K562 (cell line): ENCODE measurements around the gene FGFR4. TPM values are rescaled to one million over a fixed set of nuclear protein-coding genes. Genes with fewer than 3 reads are reported as not detected.
A peak's percentile ranks its signal among the peaks of the same experiment; 100 is the strongest.

Experiments used
- ATAC-seq: fragments of 200-7000 bp; cut with Tn5 transposase; 3 replicates; pipeline ENCODE4 v1.9.1; 2020; ENCODE audit warnings: moderate library complexity
- BruUV-seq: library from RNA; stranded (reverse); fragments of 400-500 nt; replicated peaks from 2 replicates; lab custom pipeline; 2021; lab: Mats Ljungman, UMichigan
- CTCF ChIA-PET: fragments of 300-600 bp; formaldehyde crosslinking; extraction: SDS; loops from one replicate; lab custom pipeline; 2021; ENCODE audit warnings: low intra/inter-chr PET ratio; lab: Yijun Ruan, JAX
- POLR2A ChIA-PET: fragments of 300-600, 350-650 bp; sonication (Branson Sonifier 250); formaldehyde crosslinking; extraction: SDS; loops from one replicate; lab custom pipeline; 2021; ENCODE audit warnings: antibody characterized with exemption, inconsistent platforms; lab: Yijun Ruan, JAX
- DNase-seq, 4 experiments: peaks; one replicate each; pipeline versions ENCODE4 v3.0.0 to v3.0.0-alpha.2; 2011 to 2018; ENCODE audit warnings: low spot score in 3 of 4, mixed read lengths in 3 of 4; ENCODE audit errors: extremely low read depth in 1 of 4
- FAIRE-seq: peaks from 2 replicates; lab custom pipeline; 2011; peaks lifted over from hg19 to GRCh38; lab: Jason Lieb, UNC
- H2AFZ ChIP-seq: 2 replicates; pipeline ENCODE4 v1.6.0; 2011; ENCODE audit warnings: low read depth, low read length, control low read depth, inconsistent platforms
- H3K27ac ChIP-seq: fragments of 200-600 bp; 3 replicates; pipeline ENCODE4 v1.8.0; 2011; ENCODE audit warnings: low read depth, mild to moderate bottlenecking, control low read depth, inconsistent platforms, low read length, moderate library complexity, mixed read lengths; ENCODE audit errors: extremely low read depth
- H3K27me3 ChIP-seq, 2 experiments: fragments of 300-600 bp in 1 of 2; 2 replicates in 1 of 2; 3 replicates in 1 of 2; pipeline versions ENCODE4 v1.6.0 to v1.8.0; 2011; ENCODE audit warnings: inconsistent platforms in 2 of 2, low read length in 2 of 2, mild to moderate bottlenecking in 1 of 2, mixed read lengths in 1 of 2, moderate library complexity in 1 of 2; ENCODE audit not compliant: control insufficient read depth in 2 of 2, insufficient read depth in 2 of 2
- H3K36me3 ChIP-seq: fragments of 300-600 bp; 3 replicates; pipeline ENCODE4 v1.8.0; 2011; ENCODE audit warnings: mild to moderate bottlenecking, low read length, inconsistent platforms; ENCODE audit not compliant: control insufficient read depth, insufficient read depth
- H3K4me1 ChIP-seq, 2 experiments: fragments of 200-600 bp in 1 of 2; replicated peaks in 1 of 2; 2 replicates in 1 of 2; 3 replicates in 1 of 2; pipeline versions ENCODE4 v1.5.1 to v1.8.0; 2011; ENCODE audit warnings: inconsistent platforms in 2 of 2, low read length in 2 of 2, mild to moderate bottlenecking in 1 of 2, mixed read lengths in 1 of 2, moderate library complexity in 1 of 2; ENCODE audit not compliant: control insufficient read depth in 2 of 2, insufficient read depth in 2 of 2
- H3K4me2 ChIP-seq: 2 replicates; pipeline ENCODE4 v1.6.1; 2011; ENCODE audit warnings: low read length, control low read depth, inconsistent platforms, mixed read lengths; ENCODE audit not compliant: insufficient read depth
- H3K4me3 ChIP-seq: fragments of 200-600 bp; sonication (generic), shearing (Covaris generic); 2 replicates; pipeline ENCODE4 v1.5.1; 2016; ENCODE audit warnings: control low read depth, inconsistent platforms
- H3K79me2 ChIP-seq: fragments of 200-600 bp; 3 replicates; pipeline ENCODE4 v1.8.0; 2011; ENCODE audit warnings: low read length, inconsistent platforms; ENCODE audit not compliant: control insufficient read depth, insufficient read depth
- H3K9ac ChIP-seq, 2 experiments: 2 replicates each; pipeline versions ENCODE4 v1.6.0 to v1.6.1; 2011; ENCODE audit warnings: low read depth in 2 of 2, low read length in 2 of 2, control low read depth in 1 of 2, inconsistent platforms in 1 of 2, mild to moderate bottlenecking in 1 of 2, mixed read lengths in 1 of 2; ENCODE audit not compliant: insufficient read depth in 1 of 2
- H3K9me1 ChIP-seq: one replicate; pipeline ENCODE4 v1.6.0; 2011; ENCODE audit warnings: inconsistent platforms, mild to moderate bottlenecking, low read length, moderate library complexity; ENCODE audit not compliant: control insufficient read depth, insufficient read depth
- H3K9me3 ChIP-seq: replicated peaks from 2 replicates; pipeline ENCODE4 v1.5.1; 2011; ENCODE audit warnings: low read depth, low read length, inconsistent platforms; ENCODE audit not compliant: control insufficient read depth, insufficient read depth
- H4K20me1 ChIP-seq: replicated peaks from 2 replicates; pipeline ENCODE4 v1.6.1; 2011; ENCODE audit warnings: low read length, inconsistent platforms, mixed read lengths; ENCODE audit not compliant: control insufficient read depth, insufficient read depth
- ATF3 ChIP-seq, 2 experiments: fragments of 450-650 bp in 1 of 2; sonication (generic) in 1 of 2; formaldehyde crosslinking in 1 of 2; IDR thresholded peaks in 1 of 2; conservative IDR thresholded peaks in 1 of 2; 2 replicates each; pipeline versions ENCODE4 v1.6.1 to v1.8.1; 2016 to 2023; ENCODE audit warnings: mild to moderate bottlenecking in 2 of 2, moderate library complexity in 2 of 2, inconsistent platforms in 1 of 2, missing genetic modification reagents in 1 of 2
- EHMT2 ChIP-seq: fragments of 450-650 bp; IDR thresholded peaks from 2 replicates; pipeline ENCODE4 v1.6.1; 2018; ENCODE audit warnings: antibody characterized with exemption
- ETV5 ChIP-seq: sonication (generic); formaldehyde crosslinking; IDR thresholded peaks from 2 replicates; pipeline ENCODE4 v1.4.0; 2020; ENCODE audit warnings: low read depth, mild to moderate bottlenecking, missing genetic modification reagents
- FIP1L1 ChIP-seq: fragments of 200-400 bp; formaldehyde crosslinking; IDR thresholded peaks from 2 replicates; pipeline ENCODE4 v1.6.1; 2018; ENCODE audit warnings: mild to moderate bottlenecking, low read depth, low read length; ENCODE audit not compliant: poor library complexity, severe bottlenecking
- FOXM1 ChIP-seq, 2 experiments: fragments of 450-650 bp in 1 of 2; sonication (generic) in 1 of 2; formaldehyde crosslinking in 1 of 2; IDR thresholded peaks; 2 replicates each; pipeline versions ENCODE4 v1.6.1 to v1.9.0; 2017 to 2022; ENCODE audit warnings: low read depth in 2 of 2, mild to moderate bottlenecking in 2 of 2, missing genetic modification reagents in 1 of 2, moderate library complexity in 1 of 2
- HNRNPK ChIP-seq: fragments of 200-400 bp; formaldehyde crosslinking; IDR thresholded peaks from one replicate; pipeline ENCODE4 v1.6.1; 2018; ENCODE audit warnings: mild to moderate bottlenecking, low read depth, low read length; ENCODE audit not compliant: poor library complexity, severe bottlenecking
- JUN ChIP-seq, 2 experiments: sonication (generic) in 1 of 2; formaldehyde crosslinking in 1 of 2; IDR thresholded peaks; 2 replicates each; pipeline versions ENCODE4 v1.6.1 to v1.8.0; 2012 to 2022; ENCODE audit warnings: borderline replicate concordance in 2 of 2, mild to moderate bottlenecking in 2 of 2, improper control_type of control experiment in 1 of 2, low read depth in 1 of 2, low read length in 1 of 2, missing genetic modification reagents in 1 of 2
- PCBP1 ChIP-seq: fragments of 200-400 bp; formaldehyde crosslinking; IDR thresholded peaks from 2 replicates; pipeline ENCODE4 v1.6.1; 2018; ENCODE audit warnings: mild to moderate bottlenecking, low read depth, low read length; ENCODE audit not compliant: poor library complexity, severe bottlenecking
- PCBP2 ChIP-seq: fragments of 200-400 bp; formaldehyde crosslinking; IDR thresholded peaks from 2 replicates; pipeline ENCODE4 v1.6.1; 2018; ENCODE audit warnings: low read length, low read depth, mild to moderate bottlenecking, moderate library complexity; ENCODE audit not compliant: poor library complexity, severe bottlenecking
- POLR2AphosphoS5 ChIP-seq: IDR thresholded peaks from 2 replicates; pipeline ENCODE4 v1.6.1; 2011; ENCODE audit warnings: mild to moderate bottlenecking, low read depth, low read length, moderate library complexity; ENCODE audit not compliant: control insufficient read depth, insufficient read depth
- PYGO2 ChIP-seq: fragments of 450-650 bp; IDR thresholded peaks from 2 replicates; pipeline ENCODE4 v1.6.1; 2016; ENCODE audit warnings: mild to moderate bottlenecking, missing genetic modification characterization, moderate library complexity, missing compliant biosample characterization
- SMAD4 ChIP-seq: fragments of 250-450 bp; sonication (Bioruptor Pico); conservative IDR thresholded peaks from 2 replicates; pipeline ENCODE4 v1.8.0; 2021; ENCODE audit warnings: inconsistent platforms, mild to moderate bottlenecking, moderate library complexity
- TAF7 ChIP-seq: fragments of 450-650 bp; IDR thresholded peaks from 2 replicates; pipeline ENCODE4 v1.6.1; 2016; ENCODE audit warnings: missing genetic modification characterization, missing compliant biosample characterization
- ZBTB7A ChIP-seq: IDR thresholded peaks from 2 replicates; pipeline ENCODE4 v1.6.1; 2011; ENCODE audit warnings: low read depth, mild to moderate bottlenecking, low read length, moderate library complexity, borderline replicate concordance; ENCODE audit not compliant: control insufficient read depth
- ZFP91 ChIP-seq: sonication (generic); formaldehyde crosslinking; IDR thresholded peaks from 2 replicates; pipeline ENCODE4 v1.8.0; 2022; ENCODE audit warnings: mild to moderate bottlenecking, missing genetic modification reagents
- WGBS: fragments of 100-300 bp; shearing (Covaris generic); methylation state at CpG from one replicate; pipeline ENCODE4 v1.1.6; 2016; ENCODE audit warnings: low coverage, mixed read lengths; ENCODE audit not compliant: insufficient coverage; ENCODE audit errors: missing lambda C conversion rate; 5-methylcytosine and 5-hydroxymethylcytosine counted together
- in situ Hi-C: fragments of 300-500 bp; cut with MboI; formaldehyde crosslinking; loops from 4 replicates; pipeline ENCODE4 v1.15.0; 2018; ENCODE audit warnings: inconsistent platforms, mixed read lengths
- intact Hi-C: fragments of 100-400 bp; cut with micrococcal nuclease; formaldehyde crosslinking; loops from 2 replicates; pipeline ENCODE4 v1.14.2; 2022
- polyA plus RNA-seq, 8 experiments: library from polyadenylated mRNA; depleted of rRNA in 4 of 8; stranded (reverse) in 5 of 8; unstranded in 3 of 8; fragments of >200 nt; fragmentation: Nextera tagmentation in 2 of 8; fragmentation: Illumina TruSeq in 1 of 8; extraction: Ambion mirVana in 2 of 8; extraction: Trizol in 1 of 8; gene quantifications; 2 replicates each; pipeline versions ENCODE4 v1.2.1 to v1.2.3, GENCODE V29; 2011 to 2014; ENCODE audit warnings: inconsistent platforms in 1 of 8, missing spikeins in 1 of 8
- total RNA-seq, 7 experiments: library from RNA; depleted of rRNA in 6 of 7; stranded (reverse); fragments of >200 nt in 6 of 7; fragmentation: Illumina TruSeq in 2 of 7; extraction: Trizol in 2 of 7; gene quantifications; 2 replicates each; pipeline versions ENCODE4 v1.2.1 to v1.2.3, GENCODE V29; 2011 to 2021; ENCODE audit warnings: low replicate concordance in 1 of 7

Gene FGFR4
- total and polyA plus RNA-seq, 9 of the 15 experiments (the other 6 are each of a cell fraction or from before 2014, with no cell fraction given) = 0.76 to 35.4 (median 7.5) TPM

- POLR2A ChIA-PET = interaction anchor here (0.6 to 2.4 kb wide), 2 partner anchors 14 to 44 kb away, joined by 3 to 6 read pairs; no protein-coding TSS in a partner anchor
- no peaks in the 10 kb centered on the region for H3K27me3 ChIP-seq
- H2AFZ ChIP-seq = peak overlapping the region; percentile 97
- H3K9me1 ChIP-seq = no peaks in the 10 kb centered on the region
- no peaks in the 10 kb centered on the region; the same call in 1 of the 2 replicates for H4K20me1 ChIP-seq
- H3K4me2 ChIP-seq = no peak overlapping the region
- intact Hi-C loops = loop anchor here (5.0 kb wide), 1 partner anchor 170 kb away; the partner anchor contains the start of genes PRELID1 and RAB24
- no peaks in the 10 kb centered on the region for H3K9me3 ChIP-seq
- peaks cover 23 to 29% of the 10 kb centered on the region in 2 experiments for H3K4me1 ChIP-seq
- TF ChIP-seq ATF3 (IDR thresholded peaks at IDR 0.05) (no peak), ATF3 (CRISPR knock-in tag; conservative IDR thresholded peaks at IDR 0.05) (no peak), PCBP1 (peak; percentile 98), PCBP2 (peak; percentile 95), HNRNPK (peak; percentile 99), JUN (IDR thresholded peaks at IDR 0.05; ENCODE audit: borderline replicate concordance, low read depth, low read length) (no peak), JUN (CRISPR knock-in tag; IDR thresholded peaks at IDR 0.05; ENCODE audit: borderline replicate concordance) (no peak), POLR2AphosphoS5 (no peak), ZBTB7A (peak; percentile 3; the same call in 1 of the 2 replicates), ETV5 (CRISPR knock-in tag) (no peak), TAF7 (tag) (no peak), FIP1L1 (peak; percentile 2), FOXM1 (IDR thresholded peaks at IDR 0.05; ENCODE audit: low read depth) (no peak), FOXM1 (CRISPR knock-in tag; IDR thresholded peaks at IDR 0.05; ENCODE audit: low read depth) (no peak), ZFP91 (CRISPR knock-in tag) (no peak), PYGO2 (no peak), SMAD4 (no peak), EHMT2 (no peak)
- TF ChIP-seq, all 486 proteins: peak for 5
- in situ Hi-C loops = no loop called here
- Histone ChIP-seq H3K9ac (peak overlapping the region; percentile 74 to 97), H3K4me3 (no peak overlapping the region), H3K27ac (peak overlapping the region; percentile 91), H3K79me2 (peaks cover 34% of the 10 kb centered on the region), H3K36me3 (peaks cover 25% of the 10 kb centered on the region)
- DNase-seq (no peak), FAIRE-seq (no peak), ATAC-seq (no peak)
- BruUV-seq = no TSS peak
- CTCF ChIA-PET = no interaction called here
- 93% methylated on average over 26 of the region's 100 CpGs for WGBS
Observed at GRCh38 chr5:177132136-177133095, 45.7 kb downstream of the FGFR4 start.
